ENCODE results near the gene CLDN9. TPM values are rescaled to one million over a fixed set of nuclear protein-coding genes. Genes with fewer than 3 reads are reported as not detected.
"Not testable (repeated sequence)": the region's sequence is repeated elsewhere in the genome, so short reads cannot be mapped to it uniquely, and the experiment has no call there.

Gene CLDN9
- total RNA-seq, 1 donor from 2014 or later = under 0.01 TPM

GRCh38 chr16:3051009-3051408 is 38.3 kb downstream of the CLDN9 start:
- peaks cover 8% of the 10 kb centered on the region for H3K27me3 ChIP-seq (ENCODE audit: control insufficient read depth, insufficient read depth, low read length)
- TF ChIP-seq CTCF (IDR thresholded peaks at IDR 0.05; ENCODE audit: insufficient read depth, low read length, severe bottlenecking) = no peak
- DNase-seq (ENCODE audit: low read depth) = no peak
- H3K36me3 ChIP-seq (ENCODE audit: control insufficient read depth, insufficient read depth, low read length) = no peaks in the 10 kb centered on the region
- no peak for FAIRE-seq
- H3K4me3 ChIP-seq (ENCODE audit: low read depth, low read length) = no peak overlapping the region

GRCh38 chr16:3051494-3051893 is 38.8 kb downstream of the CLDN9 start:
- FAIRE-seq (no peak), DNase-seq (ENCODE audit: low read depth) (no peak)
- H3K27me3 ChIP-seq (ENCODE audit: control insufficient read depth, insufficient read depth, low read length) = peaks cover 8% of the 10 kb centered on the region
- TF ChIP-seq CTCF (IDR thresholded peaks at IDR 0.05; ENCODE audit: insufficient read depth, low read length, severe bottlenecking) = no peak
- no peak overlapping the region for H3K4me3 ChIP-seq (ENCODE audit: low read depth, low read length)
- H3K36me3 ChIP-seq (ENCODE audit: control insufficient read depth, insufficient read depth, low read length) = no peaks in the 10 kb centered on the region

- not testable (repeated sequence) for H3K27me3 ChIP-seq (ENCODE audit: control insufficient read depth, insufficient read depth, low read length); H3K4me3 ChIP-seq (ENCODE audit: low read depth, low read length); DNase-seq (ENCODE audit: low read depth); H3K36me3 ChIP-seq (ENCODE audit: control insufficient read depth, insufficient read depth, low read length)
- peak; percentile 66 for FAIRE-seq
Observed at GRCh38 chr16:3052571-3053329, 40.0 kb downstream of the CLDN9 start.

GRCh38 chr16:3053330-3053710 is 40.6 kb downstream of the CLDN9 start:
- H3K4me3 ChIP-seq (ENCODE audit: low read depth, low read length); H3K27me3 ChIP-seq (ENCODE audit: control insufficient read depth, insufficient read depth, low read length); DNase-seq (ENCODE audit: low read depth); H3K36me3 ChIP-seq (ENCODE audit: control insufficient read depth, insufficient read depth, low read length): not testable (repeated sequence)
- peak; percentile 86 for FAIRE-seq

- TF ChIP-seq CTCF (IDR thresholded peaks at IDR 0.05; ENCODE audit: insufficient read depth, low read length, severe bottlenecking) = no peak
- H3K4me3 ChIP-seq (ENCODE audit: low read depth, low read length) = no peak overlapping the region
- FAIRE-seq = no peak
- DNase-seq (ENCODE audit: low read depth) = no peak
- H3K36me3 ChIP-seq (ENCODE audit: control insufficient read depth, insufficient read depth, low read length) = no peaks in the 10 kb centered on the region
- no peaks in the 10 kb centered on the region for H3K27me3 ChIP-seq (ENCODE audit: control insufficient read depth, insufficient read depth, low read length)
Observed at GRCh38 chr16:3054965-3055733, 42.4 kb downstream of the CLDN9 start.

GRCh38 chr16:3055734-3056115 is 43.0 kb downstream of the CLDN9 start:
- not testable (repeated sequence) for FAIRE-seq; DNase-seq (ENCODE audit: low read depth); H3K27me3 ChIP-seq (ENCODE audit: control insufficient read depth, insufficient read depth, low read length); H3K36me3 ChIP-seq (ENCODE audit: control insufficient read depth, insufficient read depth, low read length); H3K4me3 ChIP-seq (ENCODE audit: low read depth, low read length)

- no peaks in the 10 kb centered on the region for H3K36me3 ChIP-seq (ENCODE audit: control insufficient read depth, insufficient read depth, low read length)
- FAIRE-seq = no peak
- no peak for DNase-seq (ENCODE audit: low read depth)
Observed at GRCh38 chr16:3056336-3057180, 43.8 kb downstream of the CLDN9 start.

More at GRCh38 chr16:3056336-3057180, 43.8 kb downstream of the CLDN9 start:
- no peak for TF ChIP-seq CTCF (IDR thresholded peaks at IDR 0.05; ENCODE audit: insufficient read depth, low read length, severe bottlenecking)
- H3K4me3 ChIP-seq (ENCODE audit: low read depth, low read length) = no peak overlapping the region
- H3K27me3 ChIP-seq (ENCODE audit: control insufficient read depth, insufficient read depth, low read length) = no peaks in the 10 kb centered on the region
